Uterus (tissue), 2 donors: ENCODE data around the gene ABI1.

Experiments used
- CTCF ChIP-seq, 4 experiments: fragments of 200-600 bp in 2 of 4; fragments of 450-650 bp in 2 of 4; sonication (generic) in 2 of 4; IDR thresholded peaks; one replicate each; pipeline ENCODE4 v1.5.1; 2016 to 2019; ENCODE audit warnings: antibody characterized with exemption in 4 of 4, mild to moderate bottlenecking in 2 of 4, moderate library complexity in 1 of 4
- POLR2A ChIP-seq, 2 donors: fragments of 450-650 bp; IDR thresholded peaks; one replicate each; pipeline ENCODE4 v1.6.1; 2016; ENCODE audit warnings: antibody characterized with exemption in 2 of 2, mild to moderate bottlenecking in 1 of 2, moderate library complexity in 1 of 2

- TF ChIP-seq POLR2A (IDR thresholded peaks at IDR 0.05) (no peak), CTCF (IDR thresholded peaks at IDR 0.05) (no peak)
These were observed 8.8 kb upstream of the ABI1 start for GRCh38 chr10:26869528-26869927.
